ENCODE results near the gene RPGRIP1L. TPM values are rescaled to one million over a fixed set of nuclear protein-coding genes. Genes with fewer than 3 reads are reported as not detected.

The RPGRIP1L gene
- total RNA-seq, 5 donors from 2014 or later (not counting 1 experiment from before 2014, with no cell fraction given): 3.7 to 5.6 (median 3.8) TPM

DNA sequence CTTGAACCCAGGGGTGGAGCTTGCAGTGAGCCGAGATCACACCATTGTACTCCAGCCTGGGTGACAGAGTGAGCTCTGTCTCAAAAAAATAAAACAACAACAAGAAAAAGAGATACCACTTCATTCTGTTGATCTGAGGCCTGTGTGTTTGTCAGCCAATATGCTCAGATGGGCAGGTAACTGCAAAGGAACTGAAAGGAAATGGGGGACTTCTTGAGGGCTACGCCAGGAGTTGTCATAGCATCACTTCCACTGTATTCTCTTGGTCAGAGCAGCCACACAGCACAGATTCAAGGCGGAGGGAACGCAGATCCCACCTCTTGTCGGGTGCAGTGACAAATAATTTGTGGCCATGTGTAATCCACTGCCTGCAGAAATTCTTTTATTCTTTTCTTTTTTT is 126.8 kb downstream of the RPGRIP1L start:
- Histone ChIP-seq H3K9me3 (no peaks in the 10 kb centered on the region), H3K4me3 (ENCODE audit: control insufficient read depth in 1 of 2, extremely low read depth in 1 of 2, low read length in 1 of 2) (no peak overlapping the region), H3K36me3 (ENCODE audit: control insufficient read depth in 2 of 2, extremely low read depth in 1 of 2, insufficient read depth in 1 of 2, low read length in 1 of 2) (no peaks in the 10 kb centered on the region), H3K4me1 (ENCODE audit: control insufficient read depth in 1 of 2, extremely low read depth in 1 of 2, insufficient read depth in 2 of 2, low read length in 2 of 2) (no peaks in the 10 kb centered on the region), H3K27me3 (replicated peaks in 1 of 2; ENCODE audit: control insufficient read depth in 2 of 2, extremely low read depth in 1 of 2, insufficient read depth in 2 of 2, low read length in 1 of 2) (no peaks in the 10 kb centered on the region), H3K27ac (ENCODE audit: low read length) (no peak overlapping the region)
- ChIA-PET POLR2A (interaction anchor here in 1 of 2 donors (0.7 kb wide), 1 partner anchor 381 kb away, joined by 21 read pairs; no protein-coding TSS in a partner anchor), CTCF (interaction anchor here in 1 of 2 donors (0.7 kb wide), 1 partner anchor 26 kb away, joined by 3 read pairs; no protein-coding TSS in a partner anchor)
- no peaks in the 10 kb centered on the region for H3K27me3 Mint-ChIP-seq
- H3K27ac Mint-ChIP-seq: no peak overlapping the region
- 100% methylated on average over 4 of the region's 5 CpGs for WGBS (ENCODE audit: insufficient coverage)
- ATAC-seq (replicated peaks in 1 of 4) (no peak), DNase-seq (no peak)
- no peak overlapping the region for H3K4me3 Mint-ChIP-seq
- peaks cover 9 to 15% (median 10%) of the 10 kb centered on the region in 3 donors for H3K9me3 Mint-ChIP-seq
- no peaks in the 10 kb centered on the region for H3K4me1 Mint-ChIP-seq
- no peaks in the 10 kb centered on the region for H3K36me3 Mint-ChIP-seq

DNA sequence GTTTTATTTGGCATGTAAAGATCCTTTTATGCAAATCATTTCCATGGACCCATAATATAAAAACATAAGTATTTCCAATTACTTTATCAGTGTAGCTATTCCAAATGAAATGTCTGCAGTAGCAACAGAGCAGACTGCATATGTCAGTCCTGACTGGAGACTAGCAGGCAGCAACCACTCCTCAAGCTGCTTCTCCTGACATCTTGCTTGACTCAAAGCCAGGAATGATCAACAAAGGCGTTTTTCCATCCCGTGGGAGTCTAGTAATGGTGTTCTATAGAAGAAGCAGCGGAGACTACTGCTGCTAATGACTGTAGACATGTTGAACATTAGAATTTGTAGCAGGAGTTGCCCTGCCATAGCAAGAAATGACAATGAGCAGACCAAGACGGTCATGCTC is 127.4 kb downstream of the RPGRIP1L start:
- WGBS (ENCODE audit: insufficient coverage): 78% methylated on average over 4 of the region's 4 CpGs

DNA sequence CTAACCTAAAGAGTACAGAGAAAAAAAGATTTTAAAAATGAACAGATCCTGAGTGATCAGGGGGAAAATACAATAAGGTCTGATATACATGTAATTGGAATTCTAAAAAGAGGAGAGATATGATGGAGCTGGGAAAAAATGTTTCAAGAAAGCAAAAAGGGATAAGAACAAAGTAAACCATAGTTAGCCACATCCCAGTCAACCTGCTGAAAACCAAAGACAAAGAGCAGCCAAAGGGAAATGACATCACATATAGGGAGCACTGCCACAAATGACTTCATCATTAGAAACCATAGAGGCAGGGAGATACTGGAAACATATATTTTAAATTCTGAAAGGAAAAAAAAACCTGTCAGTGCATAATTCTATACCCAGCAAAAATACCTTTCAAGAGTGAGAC is 131.9 kb downstream of the RPGRIP1L start:
- Mint-ChIP-seq H3K36me3 (peaks cover 5% of the 10 kb centered on the region), H3K4me3 (no peak overlapping the region), H3K27me3 (peaks cover 2 to 12% of the 10 kb centered on the region in 2 donors), H3K4me1 (no peaks in the 10 kb centered on the region), H3K27ac (no peak overlapping the region), H3K9me3 (peaks cover 17 to 35% (median 21%) of the 10 kb centered on the region in 3 donors)
- DNase-seq (no peak), ATAC-seq (replicated peaks in 1 of 4) (no peak)
- Histone ChIP-seq H3K27me3 (replicated peaks in 1 of 2; ENCODE audit: control insufficient read depth in 2 of 2, extremely low read depth in 1 of 2, insufficient read depth in 2 of 2, low read length in 1 of 2) (no peaks in the 10 kb centered on the region), H3K9me3 (no peaks in the 10 kb centered on the region), H3K27ac (ENCODE audit: low read length) (no peak overlapping the region), H3K4me3 (ENCODE audit: control insufficient read depth in 1 of 2, extremely low read depth in 1 of 2, low read length in 1 of 2) (no peak overlapping the region), H3K4me1 (ENCODE audit: control insufficient read depth in 1 of 2, extremely low read depth in 1 of 2, insufficient read depth in 2 of 2, low read length in 2 of 2) (no peaks in the 10 kb centered on the region), H3K36me3 (ENCODE audit: control insufficient read depth in 2 of 2, extremely low read depth in 1 of 2, insufficient read depth in 1 of 2, low read length in 1 of 2) (no peaks in the 10 kb centered on the region)
- ChIA-PET CTCF (no interaction called here), POLR2A (no interaction called here)

More for the DNA sequence above, 127.4 kb downstream of the RPGRIP1L start:
- H3K27me3 ChIP-seq (replicated peaks in 1 of 2; ENCODE audit: control insufficient read depth in 2 of 2, extremely low read depth in 1 of 2, insufficient read depth in 2 of 2, low read length in 1 of 2): no peaks in the 10 kb centered on the region
- H3K9me3 ChIP-seq: no peaks in the 10 kb centered on the region
- ATAC-seq (replicated peaks in 1 of 4) (no peak), DNase-seq (no peak)
- ChIA-PET POLR2A (no interaction called here), CTCF (no interaction called here)
- Mint-ChIP-seq H3K9me3 (peaks cover 14 to 22% (median 17%) of the 10 kb centered on the region in 3 donors), H3K27me3 (no peaks in the 10 kb centered on the region), H3K36me3 (peaks cover 5% of the 10 kb centered on the region), H3K27ac (no peak overlapping the region), H3K4me1 (no peaks in the 10 kb centered on the region), H3K4me3 (no peak overlapping the region)
- H3K27ac ChIP-seq (ENCODE audit: low read length): no peak overlapping the region
- no peak overlapping the region for H3K4me3 ChIP-seq (ENCODE audit: control insufficient read depth in 1 of 2, extremely low read depth in 1 of 2, low read length in 1 of 2)
- no peaks in the 10 kb centered on the region for H3K4me1 ChIP-seq (ENCODE audit: control insufficient read depth in 1 of 2, extremely low read depth in 1 of 2, insufficient read depth in 2 of 2, low read length in 2 of 2)
- H3K36me3 ChIP-seq (ENCODE audit: control insufficient read depth in 2 of 2, extremely low read depth in 1 of 2, insufficient read depth in 1 of 2, low read length in 1 of 2): no peaks in the 10 kb centered on the region

DNA sequence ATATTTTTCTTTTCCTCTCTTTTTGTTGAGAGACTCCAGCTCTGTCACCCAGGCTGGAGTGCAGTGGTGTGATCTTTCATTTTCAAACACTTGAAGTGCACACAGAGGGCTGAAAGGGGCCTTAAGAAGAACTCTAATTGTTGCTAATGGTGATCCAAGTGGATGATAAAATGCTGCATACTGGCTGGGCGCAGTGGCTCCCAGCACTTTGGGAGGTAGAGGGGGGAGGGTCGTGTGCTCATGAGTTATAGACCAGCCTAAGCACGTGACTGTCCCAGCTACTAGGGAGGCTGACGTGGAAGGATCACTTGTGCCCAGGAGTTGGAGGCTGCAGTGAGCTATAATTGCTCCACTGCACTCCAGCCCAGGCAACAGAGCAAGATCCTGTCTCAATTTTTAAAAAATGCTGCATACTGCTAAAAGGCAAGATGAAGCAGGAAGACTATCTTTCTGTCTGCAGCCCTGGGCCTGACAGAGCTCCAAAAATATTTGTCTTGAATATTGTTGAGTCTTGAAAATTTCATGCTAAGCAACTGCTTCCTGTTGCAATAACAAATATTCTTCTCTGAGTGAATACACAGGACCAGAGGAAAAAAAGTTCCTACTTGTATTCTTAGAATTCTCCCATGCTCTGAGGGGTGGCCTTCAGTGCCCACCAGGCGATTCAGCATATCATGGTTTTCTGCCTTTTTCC is 137.0 kb downstream of the RPGRIP1L start:
- DNase-seq (no peak), ATAC-seq (replicated peaks in 1 of 4) (no peak)
- Histone ChIP-seq H3K9me3 (no peaks in the 10 kb centered on the region), H3K36me3 (ENCODE audit: control insufficient read depth in 2 of 2, extremely low read depth in 1 of 2, insufficient read depth in 1 of 2, low read length in 1 of 2) (no peaks in the 10 kb centered on the region), H3K27ac (ENCODE audit: low read length) (no peak overlapping the region), H3K4me1 (ENCODE audit: control insufficient read depth in 1 of 2, extremely low read depth in 1 of 2, insufficient read depth in 2 of 2, low read length in 2 of 2) (no peaks in the 10 kb centered on the region), H3K4me3 (ENCODE audit: control insufficient read depth in 1 of 2, extremely low read depth in 1 of 2, low read length in 1 of 2) (no peak overlapping the region), H3K27me3 (replicated peaks in 1 of 2; ENCODE audit: control insufficient read depth in 2 of 2, extremely low read depth in 1 of 2, insufficient read depth in 2 of 2, low read length in 1 of 2) (no peaks in the 10 kb centered on the region)
- WGBS (ENCODE audit: insufficient coverage): 71% methylated on average over 4 of the region's 5 CpGs
- Mint-ChIP-seq H3K4me1 (no peaks in the 10 kb centered on the region), H3K27ac (no peak overlapping the region), H3K36me3 (peaks cover 4% of the 10 kb centered on the region), H3K9me3 (peaks cover 7 to 18% (median 9%) of the 10 kb centered on the region in 3 donors), H3K4me3 (no peak overlapping the region), H3K27me3 (peaks cover 2 to 12% of the 10 kb centered on the region in 2 donors)
- ChIA-PET CTCF (no interaction called here), POLR2A (no interaction called here)

DNA sequence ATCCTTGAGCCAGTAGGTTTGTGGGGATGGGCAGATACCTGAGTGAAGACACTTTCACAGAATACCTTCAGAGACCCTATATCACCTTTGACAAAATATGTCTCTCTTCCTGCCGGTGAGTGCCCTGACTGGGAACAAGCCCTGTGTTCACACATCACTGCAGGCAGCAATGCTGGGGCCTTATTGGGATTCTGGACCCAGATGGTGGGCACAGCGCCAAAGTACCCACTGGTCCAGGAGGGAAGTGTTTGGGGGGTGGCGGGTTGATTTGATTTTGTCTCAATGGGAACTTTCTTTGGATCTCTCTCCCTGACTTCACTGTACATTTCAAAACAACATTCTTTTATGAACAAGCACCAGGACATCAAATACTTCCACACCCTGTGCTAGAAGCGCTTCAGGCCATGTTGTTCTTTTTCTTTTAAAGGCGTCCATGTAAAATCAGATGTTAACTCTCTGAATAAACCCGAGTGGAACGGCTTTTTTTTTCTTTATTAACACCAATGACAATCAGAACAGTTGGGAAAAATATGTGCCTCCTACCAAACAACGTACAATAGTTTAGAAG is 138.3 kb downstream of the RPGRIP1L start:
- H3K27ac ChIP-seq (ENCODE audit: low read length): no peak overlapping the region
- H3K9me3 ChIP-seq: no peaks in the 10 kb centered on the region
- ATAC-seq (replicated peaks in 1 of 4) (no peak), DNase-seq (no peak)
- H3K4me3 Mint-ChIP-seq: no peak overlapping the region
- ChIA-PET POLR2A (no interaction called here), CTCF (no interaction called here)
- no peak overlapping the region for H3K27ac Mint-ChIP-seq
- peaks cover 2 to 12% of the 10 kb centered on the region in 2 donors for H3K27me3 Mint-ChIP-seq
- 79% methylated on average over 2 of the region's 8 CpGs for WGBS (ENCODE audit: insufficient coverage)
- no peaks in the 10 kb centered on the region for H3K36me3 ChIP-seq (ENCODE audit: control insufficient read depth in 2 of 2, extremely low read depth in 1 of 2, insufficient read depth in 1 of 2, low read length in 1 of 2)
- no peaks in the 10 kb centered on the region for H3K4me1 ChIP-seq (ENCODE audit: control insufficient read depth in 1 of 2, extremely low read depth in 1 of 2, insufficient read depth in 2 of 2, low read length in 2 of 2)
- H3K9me3 Mint-ChIP-seq: peaks cover 0 to 6% (median 3%) of the 10 kb centered on the region in 3 donors
- H3K4me3 ChIP-seq (ENCODE audit: control insufficient read depth in 1 of 2, extremely low read depth in 1 of 2, low read length in 1 of 2): no peak overlapping the region
- H3K36me3 Mint-ChIP-seq: no peaks in the 10 kb centered on the region
- H3K4me1 Mint-ChIP-seq: no peaks in the 10 kb centered on the region
- no peaks in the 10 kb centered on the region for H3K27me3 ChIP-seq (replicated peaks in 1 of 2; ENCODE audit: control insufficient read depth in 2 of 2, extremely low read depth in 1 of 2, insufficient read depth in 2 of 2, low read length in 1 of 2)

- no peaks in the 10 kb centered on the region for H3K9me3 ChIP-seq
- H3K27me3 ChIP-seq (replicated peaks in 1 of 2; ENCODE audit: control insufficient read depth in 2 of 2, extremely low read depth in 1 of 2, insufficient read depth in 2 of 2, low read length in 1 of 2): no peaks in the 10 kb centered on the region
- Mint-ChIP-seq H3K27me3 (peaks cover 2 to 6% of the 10 kb centered on the region in 2 donors), H3K27ac (no peak overlapping the region), H3K36me3 (no peaks in the 10 kb centered on the region), H3K4me3 (no peak overlapping the region), H3K9me3 (no peaks in the 10 kb centered on the region), H3K4me1 (no peaks in the 10 kb centered on the region)
- ATAC-seq (replicated peaks in 1 of 4) (no peak), DNase-seq (no peak)
- no peaks in the 10 kb centered on the region for H3K36me3 ChIP-seq (ENCODE audit: control insufficient read depth in 2 of 2, extremely low read depth in 1 of 2, insufficient read depth in 1 of 2, low read length in 1 of 2)
- 86% methylated on average over 2 of the region's 4 CpGs for WGBS (ENCODE audit: insufficient coverage)
- H3K4me3 ChIP-seq (ENCODE audit: control insufficient read depth in 1 of 2, extremely low read depth in 1 of 2, low read length in 1 of 2): no peak overlapping the region
- ChIA-PET POLR2A (no interaction called here), CTCF (no interaction called here)
- H3K4me1 ChIP-seq (ENCODE audit: control insufficient read depth in 1 of 2, extremely low read depth in 1 of 2, insufficient read depth in 2 of 2, low read length in 2 of 2): no peaks in the 10 kb centered on the region
- H3K27ac ChIP-seq (ENCODE audit: low read length): no peak overlapping the region
Observed at GRCh38 chr16:53563426-53563825, 140.2 kb downstream of the RPGRIP1L start.
